Measurements from ENCODE around the gene ISM2.
"Not testable (repeated sequence)": the region's sequence is repeated elsewhere in the genome, so short reads cannot be mapped to it uniquely, and the experiment has no call there.

The ISM2 gene

DNA sequence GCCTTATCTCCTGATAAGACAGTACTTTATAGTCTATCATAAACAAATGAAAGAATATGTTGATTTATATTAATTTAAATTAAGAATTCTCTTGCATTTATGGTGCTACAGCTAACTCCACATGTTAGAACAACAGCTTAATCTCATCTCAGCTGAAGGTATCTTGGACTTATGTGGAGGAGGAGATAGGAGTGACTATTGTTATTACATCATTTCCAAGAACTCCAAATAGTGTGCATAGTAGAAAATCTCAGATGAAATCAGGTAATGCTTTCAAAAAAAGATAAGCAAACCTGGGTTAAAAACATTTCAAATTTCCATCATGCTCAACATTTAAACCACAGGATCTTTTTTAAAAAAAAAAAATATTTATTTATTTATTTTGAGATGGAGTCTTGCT, 31.3 kb upstream of the ISM2 start:
- no peak overlapping the region for H3K4me3 ChIP-seq (ENCODE audit: low read depth, low read length)
- no peaks in the 10 kb centered on the region; the same call in 1 of the 2 replicates for H3K36me3 ChIP-seq (ENCODE audit: control insufficient read depth, insufficient read depth, low read length)
- no peaks in the 10 kb centered on the region for H3K27me3 ChIP-seq (ENCODE audit: control insufficient read depth, insufficient read depth, low read length)
- H3K9me3 ChIP-seq (ENCODE audit: control insufficient read depth, insufficient read depth, low read length): no peaks in the 10 kb centered on the region
- no peak overlapping the region for H3K27ac ChIP-seq (ENCODE audit: low read depth, low read length)
- no peak overlapping the region for H3K9ac ChIP-seq (ENCODE audit: low read depth, low read length)
- H3K4me1 ChIP-seq (ENCODE audit: control insufficient read depth, insufficient read depth, low read length): no peaks in the 10 kb centered on the region

DNA sequence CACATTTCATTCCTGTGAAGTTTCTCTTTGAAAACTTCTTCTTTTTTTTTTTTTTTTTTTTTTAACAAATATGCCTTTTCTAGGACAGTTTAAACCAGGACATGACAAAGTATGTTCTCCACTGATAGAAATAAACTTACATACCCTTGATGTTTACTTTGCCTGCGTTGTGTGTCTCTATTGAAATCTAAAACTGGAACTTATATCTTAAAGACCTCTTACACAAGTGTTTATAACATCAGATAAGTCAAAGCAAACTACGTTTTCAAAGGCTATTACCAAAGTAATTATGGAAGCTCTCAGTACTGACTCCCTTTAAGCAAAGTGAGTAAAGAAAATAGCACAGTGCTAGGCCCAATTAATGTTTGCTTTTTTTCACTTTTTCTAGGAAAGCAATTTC, 30.6 kb upstream of the ISM2 start:
- H3K36me3 ChIP-seq (ENCODE audit: control insufficient read depth, insufficient read depth, low read length): no peaks in the 10 kb centered on the region; the same call in 1 of the 2 replicates
- no peak overlapping the region for H3K4me3 ChIP-seq (ENCODE audit: low read depth, low read length)
- H3K4me1 ChIP-seq (ENCODE audit: control insufficient read depth, insufficient read depth, low read length): no peaks in the 10 kb centered on the region
- no peaks in the 10 kb centered on the region for H3K9me3 ChIP-seq (ENCODE audit: control insufficient read depth, insufficient read depth, low read length)
- H3K27me3 ChIP-seq (ENCODE audit: control insufficient read depth, insufficient read depth, low read length): no peaks in the 10 kb centered on the region
- H3K9ac ChIP-seq (ENCODE audit: low read depth, low read length): no peak overlapping the region
- H3K27ac ChIP-seq (ENCODE audit: low read depth, low read length): no peak overlapping the region

DNA sequence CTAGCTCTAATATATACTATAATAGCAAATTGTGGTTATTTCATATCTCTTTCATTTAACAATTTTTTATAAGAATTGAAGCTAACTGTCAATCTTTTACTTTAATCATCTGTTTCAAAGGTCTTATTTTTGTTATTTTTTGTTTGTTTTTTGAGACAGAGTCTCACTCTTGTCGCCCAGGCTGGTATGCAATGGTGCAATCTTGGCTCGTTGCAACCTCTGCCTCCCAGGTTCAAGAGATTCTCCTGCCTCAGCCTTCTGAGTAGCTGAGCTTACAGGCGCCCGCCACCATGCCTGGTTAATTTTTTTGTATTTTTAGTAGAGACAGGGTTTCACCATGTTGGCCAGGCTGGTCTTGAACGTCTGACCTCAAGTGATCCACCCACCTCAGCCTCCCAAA, 30.1 kb upstream of the ISM2 start:
- not testable (repeated sequence) for H3K36me3 ChIP-seq (ENCODE audit: control insufficient read depth, insufficient read depth, low read length); H3K27ac ChIP-seq (ENCODE audit: low read depth, low read length); H3K4me1 ChIP-seq (ENCODE audit: control insufficient read depth, insufficient read depth, low read length); H3K4me3 ChIP-seq (ENCODE audit: low read depth, low read length); H3K9ac ChIP-seq (ENCODE audit: low read depth, low read length); H3K9me3 ChIP-seq (ENCODE audit: control insufficient read depth, insufficient read depth, low read length); H3K27me3 ChIP-seq (ENCODE audit: control insufficient read depth, insufficient read depth, low read length)

DNA sequence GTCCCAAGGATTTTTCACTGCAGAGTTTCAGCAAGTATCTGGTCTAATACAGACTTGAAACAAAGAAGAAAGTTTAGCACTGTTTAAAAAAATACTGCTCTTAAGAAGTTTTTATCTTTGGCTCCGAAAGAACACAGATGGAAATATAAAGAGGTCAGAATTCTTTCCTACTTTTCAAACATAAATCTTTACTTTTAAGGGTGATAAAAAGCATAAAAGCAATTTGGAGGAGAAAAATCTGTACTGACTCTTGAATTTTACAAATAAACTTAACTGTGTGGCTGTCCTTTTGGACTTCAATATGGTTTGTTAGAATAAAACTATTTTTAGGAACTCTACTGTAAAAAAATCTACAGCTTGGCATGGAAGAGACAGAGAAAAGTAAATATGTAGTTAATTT, 27.6 kb upstream of the ISM2 start:
- H3K27me3 ChIP-seq (ENCODE audit: control insufficient read depth, insufficient read depth, low read length): no peaks in the 10 kb centered on the region

DNA sequence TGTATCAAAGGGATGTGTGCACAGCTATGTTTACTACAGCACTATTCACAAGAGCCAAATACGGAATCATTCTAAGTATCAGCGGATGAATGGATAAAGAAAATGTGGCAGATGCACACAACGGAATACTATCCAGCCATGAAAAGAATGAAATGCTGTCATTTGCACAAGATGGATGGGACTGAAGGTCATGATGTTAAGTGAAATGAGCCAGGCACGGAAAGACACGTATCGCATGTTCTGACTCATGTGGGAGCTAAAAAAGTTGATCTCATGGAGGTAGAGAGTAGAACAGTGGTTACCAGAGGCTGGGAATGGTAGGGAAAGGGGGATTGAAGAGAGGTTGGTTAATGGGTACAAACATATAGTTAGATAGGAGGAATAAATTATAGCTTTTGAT, 25.9 kb upstream of the ISM2 start:
- H3K9me3 ChIP-seq (ENCODE audit: control insufficient read depth, insufficient read depth, low read length): no peaks in the 10 kb centered on the region
- no peaks in the 10 kb centered on the region for H3K4me1 ChIP-seq (ENCODE audit: control insufficient read depth, insufficient read depth, low read length)
- no peak overlapping the region for H3K9ac ChIP-seq (ENCODE audit: low read depth, low read length)
- no peak overlapping the region for H3K27ac ChIP-seq (ENCODE audit: low read depth, low read length)
- no peak overlapping the region for H3K4me3 ChIP-seq (ENCODE audit: low read depth, low read length)
- peaks cover 22% of the 10 kb centered on the region for H3K36me3 ChIP-seq (ENCODE audit: control insufficient read depth, insufficient read depth, low read length)
- H3K27me3 ChIP-seq (ENCODE audit: control insufficient read depth, insufficient read depth, low read length): no peaks in the 10 kb centered on the region

More for the DNA sequence above, 27.6 kb upstream of the ISM2 start:
- H3K4me1 ChIP-seq (ENCODE audit: control insufficient read depth, insufficient read depth, low read length): no peaks in the 10 kb centered on the region
- no peak overlapping the region for H3K27ac ChIP-seq (ENCODE audit: low read depth, low read length)
- H3K9ac ChIP-seq (ENCODE audit: low read depth, low read length): no peak overlapping the region
- H3K4me3 ChIP-seq (ENCODE audit: low read depth, low read length): no peak overlapping the region
- H3K9me3 ChIP-seq (ENCODE audit: control insufficient read depth, insufficient read depth, low read length): no peaks in the 10 kb centered on the region
- peaks cover 5% of the 10 kb centered on the region for H3K36me3 ChIP-seq (ENCODE audit: control insufficient read depth, insufficient read depth, low read length)

DNA sequence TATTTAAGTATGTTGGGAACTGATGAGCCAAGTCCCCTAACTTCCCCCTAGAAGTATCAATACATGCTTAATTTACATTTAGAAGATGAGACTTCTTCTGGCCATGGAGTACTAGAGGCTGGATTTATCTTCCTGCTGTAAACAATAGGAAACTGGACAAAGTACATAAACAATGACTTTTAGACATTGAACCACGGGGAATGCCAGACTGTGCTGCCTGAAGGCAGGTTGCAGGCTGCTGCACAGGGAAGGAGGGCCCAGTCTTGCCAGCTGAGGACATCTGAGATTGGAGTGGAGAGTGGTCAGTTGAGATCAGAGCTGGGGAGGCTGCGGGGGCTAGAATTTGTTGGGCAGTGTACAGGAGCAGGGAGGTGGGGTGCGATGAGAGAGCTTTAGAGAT, 24.5 kb upstream of the ISM2 start:
- peaks cover 27% of the 10 kb centered on the region for H3K36me3 ChIP-seq (ENCODE audit: control insufficient read depth, insufficient read depth, low read length)
- H3K4me3 ChIP-seq (ENCODE audit: low read depth, low read length): no peak overlapping the region
- H3K9me3 ChIP-seq (ENCODE audit: control insufficient read depth, insufficient read depth, low read length): no peaks in the 10 kb centered on the region
- no peak overlapping the region for H3K27ac ChIP-seq (ENCODE audit: low read depth, low read length)
- no peak overlapping the region for H3K9ac ChIP-seq (ENCODE audit: low read depth, low read length)
- H3K27me3 ChIP-seq (ENCODE audit: control insufficient read depth, insufficient read depth, low read length): no peaks in the 10 kb centered on the region
- H3K4me1 ChIP-seq (ENCODE audit: control insufficient read depth, insufficient read depth, low read length): no peaks in the 10 kb centered on the region

DNA sequence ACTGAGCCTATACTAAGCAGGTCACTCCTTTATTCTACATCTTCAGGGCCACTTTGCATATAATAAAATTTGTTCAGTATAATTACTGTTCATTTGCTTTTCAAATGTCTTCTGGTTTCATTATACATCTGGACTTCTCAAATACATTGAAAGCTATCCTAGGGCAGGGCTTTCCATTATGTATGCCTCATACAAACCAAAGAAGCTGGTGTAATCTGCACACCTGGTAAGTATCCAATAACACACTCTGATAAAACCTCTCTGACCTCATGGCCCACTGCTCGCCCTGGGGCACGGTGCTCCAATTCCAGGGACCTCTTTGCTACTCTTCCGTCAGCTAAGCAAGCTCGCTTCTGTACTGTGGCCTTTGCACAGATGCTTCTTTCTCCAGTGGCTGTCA, 21.9 kb upstream of the ISM2 start:
- H3K4me3 ChIP-seq (ENCODE audit: low read depth, low read length): no peak overlapping the region
- H3K27ac ChIP-seq (ENCODE audit: low read depth, low read length): no peak overlapping the region
- H3K27me3 ChIP-seq (ENCODE audit: control insufficient read depth, insufficient read depth, low read length): no peaks in the 10 kb centered on the region
- H3K36me3 ChIP-seq (ENCODE audit: control insufficient read depth, insufficient read depth, low read length): peaks cover 47% of the 10 kb centered on the region
- no peak overlapping the region for H3K9ac ChIP-seq (ENCODE audit: low read depth, low read length)
- no peaks in the 10 kb centered on the region for H3K4me1 ChIP-seq (ENCODE audit: control insufficient read depth, insufficient read depth, low read length)
- H3K9me3 ChIP-seq (ENCODE audit: control insufficient read depth, insufficient read depth, low read length): no peaks in the 10 kb centered on the region

DNA sequence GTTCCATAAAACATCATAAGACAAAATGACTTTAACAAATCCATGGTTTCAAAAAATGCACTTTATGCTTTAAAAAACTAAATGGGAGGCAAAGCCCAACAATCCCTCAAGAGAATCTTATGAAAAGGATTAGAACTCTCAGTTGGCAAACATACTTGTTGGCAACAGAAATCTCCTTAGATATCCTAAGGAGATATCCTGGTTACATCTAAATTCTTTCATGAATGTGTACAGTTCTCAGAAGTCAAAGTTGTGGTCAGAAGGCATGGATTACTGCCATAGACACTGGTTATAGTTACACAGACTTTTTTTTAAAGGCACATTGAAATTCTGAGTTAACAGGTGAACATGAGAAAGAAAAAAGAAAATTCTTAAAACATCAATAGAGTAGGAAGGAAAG, 17.5 kb upstream of the ISM2 start:
- Histone ChIP-seq H3K27ac (ENCODE audit: low read depth, low read length) (no peak overlapping the region), H3K4me3 (ENCODE audit: low read depth, low read length) (no peak overlapping the region), H3K27me3 (ENCODE audit: control insufficient read depth, insufficient read depth, low read length) (no peaks in the 10 kb centered on the region), H3K4me1 (ENCODE audit: control insufficient read depth, insufficient read depth, low read length) (no peaks in the 10 kb centered on the region), H3K36me3 (ENCODE audit: control insufficient read depth, insufficient read depth, low read length) (peaks cover 57% of the 10 kb centered on the region), H3K9ac (ENCODE audit: low read depth, low read length) (no peak overlapping the region), H3K9me3 (ENCODE audit: control insufficient read depth, insufficient read depth, low read length) (no peaks in the 10 kb centered on the region)

DNA sequence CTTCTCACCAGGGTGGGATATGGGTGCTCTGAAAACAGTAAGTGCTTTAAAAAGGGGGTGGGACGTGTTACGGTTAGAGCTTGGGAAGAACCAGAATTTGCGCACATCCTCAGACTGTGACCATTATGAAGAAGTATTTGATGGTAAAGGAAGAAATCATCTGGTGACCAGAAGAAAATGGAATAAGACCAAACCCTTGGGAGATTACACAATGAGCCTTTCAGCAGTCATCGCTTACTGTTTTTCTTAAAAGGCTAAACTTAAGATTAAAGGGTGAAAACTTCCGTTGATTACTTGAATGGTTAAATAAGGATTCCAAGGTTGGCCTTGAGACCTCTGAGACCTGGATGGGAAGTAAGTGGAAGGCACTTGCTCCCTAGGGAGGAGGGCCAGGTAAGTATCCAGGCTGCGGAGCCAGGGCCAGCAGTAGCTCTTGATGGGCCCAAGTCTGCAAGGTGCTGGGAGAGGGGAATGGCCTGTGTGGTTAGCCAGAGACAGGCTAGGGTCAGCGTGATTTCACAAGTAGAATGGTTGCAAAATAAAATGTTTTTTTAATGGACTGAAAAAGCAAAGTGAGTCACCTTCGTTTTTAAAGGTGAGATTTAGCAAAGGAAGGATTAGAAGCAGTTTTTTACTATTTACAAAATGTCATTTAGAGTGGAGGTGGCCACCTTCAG, 13.0 kb upstream of the ISM2 start:
- peaks cover 37% of the 10 kb centered on the region for H3K36me3 ChIP-seq (ENCODE audit: control insufficient read depth, insufficient read depth, low read length)
- H3K27me3 ChIP-seq (ENCODE audit: control insufficient read depth, insufficient read depth, low read length): no peaks in the 10 kb centered on the region
- no peaks in the 10 kb centered on the region for H3K9me3 ChIP-seq (ENCODE audit: control insufficient read depth, insufficient read depth, low read length)
- H3K9ac ChIP-seq (ENCODE audit: low read depth, low read length): no peak overlapping the region
- H3K4me3 ChIP-seq (ENCODE audit: low read depth, low read length): no peak overlapping the region
- no peaks in the 10 kb centered on the region for H3K4me1 ChIP-seq (ENCODE audit: control insufficient read depth, insufficient read depth, low read length)
- H3K27ac ChIP-seq (ENCODE audit: low read depth, low read length): no peak overlapping the region

DNA sequence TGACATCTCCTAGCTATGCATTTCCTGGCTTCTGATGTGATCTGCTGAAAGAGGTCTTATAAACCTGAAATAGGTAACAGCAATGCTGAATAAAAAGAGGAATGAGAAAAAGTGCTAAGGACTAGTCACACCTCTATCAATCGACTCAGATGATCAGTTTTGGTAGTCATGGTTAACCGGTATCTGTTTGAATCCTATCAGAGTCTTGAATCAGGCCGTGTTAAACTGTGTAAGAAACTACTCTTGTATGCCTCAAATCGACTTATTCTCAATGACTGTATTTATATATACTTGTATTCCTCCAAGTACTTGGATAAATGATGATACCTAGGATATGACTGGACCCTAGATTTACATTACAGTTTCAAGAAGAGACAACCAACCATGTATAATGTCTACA, 10.8 kb upstream of the ISM2 start:
- H3K9me3 ChIP-seq (ENCODE audit: control insufficient read depth, insufficient read depth, low read length): no peaks in the 10 kb centered on the region
- H3K27me3 ChIP-seq (ENCODE audit: control insufficient read depth, insufficient read depth, low read length): no peaks in the 10 kb centered on the region
- H3K36me3 ChIP-seq (ENCODE audit: control insufficient read depth, insufficient read depth, low read length): peaks cover 28% of the 10 kb centered on the region
- no peak overlapping the region for H3K4me3 ChIP-seq (ENCODE audit: low read depth, low read length)
- no peak overlapping the region for H3K9ac ChIP-seq (ENCODE audit: low read depth, low read length)
- H3K4me1 ChIP-seq (ENCODE audit: control insufficient read depth, insufficient read depth, low read length): no peaks in the 10 kb centered on the region
- H3K27ac ChIP-seq (ENCODE audit: low read depth, low read length): peak overlapping the region; percentile 16

DNA sequence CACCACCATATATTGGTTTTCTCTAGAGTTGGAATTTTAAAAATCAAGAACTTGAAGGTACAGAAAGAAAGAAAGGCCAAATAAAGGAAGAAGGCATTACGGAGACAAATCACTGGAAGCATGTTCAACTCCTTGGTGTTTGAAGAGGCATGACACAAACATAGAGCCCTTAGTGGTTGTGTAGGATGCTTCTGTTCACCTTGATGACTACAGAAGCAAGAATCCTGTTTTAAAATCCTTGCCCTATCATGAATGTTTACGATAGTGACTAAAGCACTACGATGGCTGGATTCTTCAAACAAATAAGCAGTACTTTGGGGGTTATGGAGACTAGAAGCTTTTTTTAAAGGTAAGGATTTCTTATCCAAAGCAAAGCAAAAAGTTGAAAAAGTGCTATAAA, 10.3 kb upstream of the ISM2 start:
- Histone ChIP-seq H3K9ac (ENCODE audit: low read depth, low read length) (no peak overlapping the region), H3K27ac (ENCODE audit: low read depth, low read length) (peak overlapping the region; percentile 16), H3K4me3 (ENCODE audit: low read depth, low read length) (no peak overlapping the region), H3K27me3 (ENCODE audit: control insufficient read depth, insufficient read depth, low read length) (no peaks in the 10 kb centered on the region), H3K9me3 (ENCODE audit: control insufficient read depth, insufficient read depth, low read length) (no peaks in the 10 kb centered on the region), H3K4me1 (ENCODE audit: control insufficient read depth, insufficient read depth, low read length) (no peaks in the 10 kb centered on the region), H3K36me3 (ENCODE audit: control insufficient read depth, insufficient read depth, low read length) (peaks cover 25% of the 10 kb centered on the region)

DNA sequence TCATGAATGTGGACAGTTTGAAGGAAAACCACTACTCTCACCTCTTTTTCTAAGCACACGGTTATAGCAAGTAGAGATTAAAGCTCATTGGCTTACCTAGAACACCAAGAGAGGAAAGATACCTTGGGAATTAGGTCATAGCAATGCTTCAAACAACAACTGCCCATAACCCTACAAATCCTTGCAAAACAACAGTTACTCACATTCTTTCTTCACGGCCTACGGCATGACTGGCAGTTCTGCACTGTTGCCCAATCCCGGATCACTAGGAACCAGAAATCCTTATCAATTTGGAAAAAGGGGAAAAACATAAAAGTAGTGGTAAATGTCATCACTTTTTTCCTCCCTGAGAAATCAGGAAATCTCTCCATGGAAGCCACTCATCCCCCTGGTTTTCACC, 9.6 kb upstream of the ISM2 start:
- Histone ChIP-seq H3K27ac (ENCODE audit: low read depth, low read length) (peak overlapping the region; percentile 38), H3K4me3 (ENCODE audit: low read depth, low read length) (no peak overlapping the region), H3K27me3 (ENCODE audit: control insufficient read depth, insufficient read depth, low read length) (no peaks in the 10 kb centered on the region), H3K9me3 (ENCODE audit: control insufficient read depth, insufficient read depth, low read length) (no peaks in the 10 kb centered on the region), H3K4me1 (ENCODE audit: control insufficient read depth, insufficient read depth, low read length) (no peaks in the 10 kb centered on the region), H3K36me3 (ENCODE audit: control insufficient read depth, insufficient read depth, low read length) (peaks cover 25% of the 10 kb centered on the region), H3K9ac (ENCODE audit: low read depth, low read length) (no peak overlapping the region)

All from HUES48 (cell line).